ENCODE results near the gene TEX51.

TEX51 gene

GRCh38 chr2:126915903-126916302 lies 17.2 kb downstream of the TEX51 start:
- no peak for DNase-seq

DNA sequence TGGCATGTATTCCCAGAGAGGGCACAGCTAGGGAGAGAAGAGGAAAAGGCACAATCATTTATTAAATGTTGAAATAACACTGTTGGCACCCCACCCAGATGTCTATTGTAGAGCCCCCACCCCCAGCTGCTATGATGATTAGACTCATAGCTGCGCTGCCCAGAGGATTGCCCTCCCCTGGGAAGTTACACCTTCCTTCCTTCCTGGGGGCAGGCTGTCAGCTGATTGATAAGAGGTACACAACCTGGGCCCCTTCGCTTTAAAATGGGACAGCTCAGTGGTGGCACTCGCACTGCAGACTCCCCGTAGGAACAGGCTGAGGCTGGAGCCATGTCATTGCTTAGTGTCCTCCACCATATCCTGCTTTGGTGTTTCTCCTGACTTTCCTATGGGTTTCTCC lies 18.1 kb downstream of the TEX51 start:
- DNase-seq: no peak

DNA sequence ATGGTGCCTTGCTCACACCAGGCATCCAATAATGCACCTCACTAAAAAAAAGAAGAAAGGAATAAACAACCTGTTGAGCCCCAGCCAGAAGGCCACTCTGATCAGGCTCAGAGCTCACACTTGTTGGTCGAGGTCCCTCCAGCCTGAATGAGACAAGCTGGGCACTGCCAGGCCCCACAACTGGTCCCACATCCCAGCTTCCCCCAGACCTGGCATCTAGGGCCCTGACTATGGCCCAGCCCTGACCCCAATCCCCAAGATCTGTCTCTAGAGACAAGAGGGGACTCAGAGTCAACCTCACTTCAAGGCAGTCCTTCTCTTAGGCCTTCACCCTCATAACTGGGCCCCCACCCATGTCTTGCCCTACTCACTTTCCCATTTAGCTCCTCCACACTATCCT lies 22.4 kb downstream of the TEX51 start:
- DNase-seq: no peak

GRCh38 chr2:126930970-126931590 lies 32.4 kb downstream of the TEX51 start:
- no peak for DNase-seq

GRCh38 chr2:126932529-126932928 lies 33.8 kb downstream of the TEX51 start:
- no peak for DNase-seq

GRCh38 chr2:126932966-126933710 lies 34.4 kb downstream of the TEX51 start:
- no peak for DNase-seq

DNA sequence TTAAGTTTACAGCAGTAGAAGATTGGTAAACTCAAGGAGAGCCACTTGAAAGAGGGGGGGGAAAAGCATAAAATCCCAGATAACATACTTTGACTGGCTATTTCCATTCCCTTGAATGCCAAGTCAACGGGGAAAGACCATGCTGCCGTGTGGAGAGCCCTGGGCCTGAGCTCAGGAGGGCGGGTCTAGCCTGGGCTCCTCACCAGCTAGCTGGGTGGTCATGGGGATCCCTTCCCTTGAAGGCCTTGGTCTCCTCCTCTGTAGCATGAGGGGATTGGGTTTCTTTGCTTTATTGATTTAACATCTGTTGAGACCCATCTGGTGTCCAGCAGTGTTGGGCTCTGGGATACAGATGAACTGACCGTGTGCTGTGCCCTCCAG lies 35.0 kb downstream of the TEX51 start:
- DNase-seq: no peak

DNA sequence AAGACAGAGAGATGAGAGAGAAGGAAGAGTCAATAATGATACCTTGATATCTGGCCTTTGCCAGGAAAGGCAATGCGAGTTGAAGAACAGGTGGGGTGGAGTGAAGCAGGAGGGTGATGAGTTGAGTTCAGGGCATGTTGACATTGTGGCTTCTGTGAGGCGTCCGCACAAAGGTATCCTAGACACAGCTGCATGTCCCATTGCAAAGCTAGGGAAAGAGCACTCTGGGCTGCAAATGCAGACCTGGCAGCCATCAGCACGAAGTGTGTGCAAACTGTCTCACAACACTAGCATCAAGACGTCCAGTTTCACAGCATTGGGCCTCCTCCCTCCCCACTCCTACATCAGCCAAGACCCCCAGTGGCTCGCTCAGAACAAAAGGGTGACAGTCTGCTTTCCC lies 36.1 kb downstream of the TEX51 start:
- DNase-seq: no peak

DNA sequence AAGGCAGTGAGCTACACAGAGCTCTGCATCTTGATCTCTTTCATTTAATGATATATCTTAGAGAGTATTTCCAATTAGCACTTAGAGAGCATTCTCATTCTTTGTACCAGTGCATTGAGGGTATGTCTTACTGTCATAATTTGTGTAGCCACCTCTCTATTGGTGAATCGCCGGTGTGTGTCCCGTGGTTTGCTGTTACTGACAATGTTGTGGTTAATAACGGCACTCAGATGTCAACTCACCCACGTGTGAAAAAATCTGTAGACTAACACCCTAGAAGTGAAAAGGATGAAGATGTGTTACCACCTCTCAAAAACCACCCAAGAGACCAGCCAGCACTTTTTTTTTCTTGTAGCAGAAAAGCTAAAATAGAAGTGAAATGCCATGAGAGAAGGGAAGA lies 37.1 kb downstream of the TEX51 start:
- DNase-seq: no peak

DNA sequence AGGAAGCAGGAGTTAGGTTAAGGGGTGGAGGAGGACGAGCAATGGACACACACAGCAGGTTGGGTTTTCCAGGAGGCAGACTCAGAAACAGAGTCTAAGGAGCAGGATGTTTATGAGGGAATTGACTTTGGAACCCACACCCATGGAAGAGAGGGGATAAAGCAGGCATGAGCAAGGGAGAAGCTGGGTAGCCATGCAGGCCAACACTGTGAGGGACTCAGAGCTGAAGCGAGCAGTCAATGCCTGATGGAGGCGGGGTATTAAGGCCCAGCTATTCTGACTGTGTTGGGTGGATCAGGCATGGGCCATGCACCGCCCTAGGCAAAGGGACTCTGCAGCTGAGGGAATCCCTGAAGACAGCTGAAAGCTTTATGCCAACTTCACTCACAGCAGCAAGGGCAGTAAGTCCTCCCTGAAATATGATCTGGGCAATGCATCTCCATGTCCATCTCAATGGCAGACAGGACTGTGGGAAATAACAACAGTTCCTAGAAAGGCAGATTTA lies 37.6 kb downstream of the TEX51 start:
- DNase-seq: no peak

- no peak for DNase-seq
Observed at GRCh38 chr2:126940331-126940730, 41.6 kb downstream of the TEX51 start.

- no peak for DNase-seq
Observed at GRCh38 chr2:126942427-126943203, 43.9 kb downstream of the TEX51 start.

- DNase-seq: no peak
Observed at GRCh38 chr2:126943612-126944348, 45.1 kb downstream of the TEX51 start.

DNA sequence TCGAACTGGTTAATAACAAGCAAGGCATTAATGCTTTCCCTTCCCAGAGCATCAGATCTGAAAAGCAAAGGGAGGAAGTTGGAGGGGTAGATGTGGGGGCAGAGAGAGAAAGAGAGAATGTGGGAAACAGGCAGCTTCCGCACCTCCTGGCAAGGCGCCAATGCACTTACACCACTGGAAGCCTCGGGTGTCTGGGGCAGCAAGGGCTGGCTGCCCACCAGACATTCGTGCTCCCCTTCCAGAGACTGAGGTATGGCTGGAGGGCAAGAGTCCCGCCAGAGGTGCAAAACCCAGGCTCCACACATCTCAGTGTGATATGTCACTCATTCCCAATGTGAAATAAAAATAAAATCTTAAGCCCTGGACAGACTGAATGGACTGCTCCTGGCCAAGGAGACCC lies 46.4 kb downstream of the TEX51 start:
- DNase-seq: no peak

DNA sequence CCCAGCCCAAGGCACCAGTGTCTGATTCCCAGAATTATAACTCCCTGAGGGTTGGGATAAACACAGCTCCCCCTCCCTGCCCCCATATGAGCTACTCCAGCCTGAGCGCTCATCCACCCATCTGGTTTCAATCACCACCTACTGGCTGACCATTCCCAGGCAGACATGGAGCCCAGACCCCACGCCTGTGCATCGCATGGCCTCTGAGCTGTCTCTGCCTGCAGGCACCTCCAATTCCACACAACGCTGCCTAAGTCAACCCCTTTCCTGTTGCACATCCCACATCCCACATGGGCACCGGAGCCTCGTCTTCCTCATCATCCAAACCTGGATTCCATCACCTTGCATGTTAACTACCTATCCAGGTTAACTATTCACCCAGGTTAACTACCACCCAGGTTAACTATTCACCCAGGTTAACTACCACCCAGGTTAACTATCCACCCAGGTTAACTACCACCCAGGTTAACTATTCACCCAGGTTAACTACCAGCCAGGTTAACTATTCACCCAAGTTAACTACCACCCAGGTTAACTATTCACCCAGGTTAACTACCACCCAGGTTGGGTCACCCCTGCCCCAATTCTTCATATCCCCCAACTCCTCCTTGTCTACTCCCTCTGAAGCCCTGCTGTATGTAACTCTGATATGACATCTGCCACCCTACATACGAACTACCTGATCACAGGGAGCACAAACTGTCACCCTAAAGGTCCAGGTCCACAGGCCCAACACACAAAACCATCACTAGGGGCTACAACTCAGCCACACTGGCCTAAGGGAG lies 47.8 kb downstream of the TEX51 start:
- DNase-seq: no peak

- no peak for DNase-seq
Observed at GRCh38 chr2:126947103-126947429, 48.4 kb downstream of the TEX51 start.

DNA sequence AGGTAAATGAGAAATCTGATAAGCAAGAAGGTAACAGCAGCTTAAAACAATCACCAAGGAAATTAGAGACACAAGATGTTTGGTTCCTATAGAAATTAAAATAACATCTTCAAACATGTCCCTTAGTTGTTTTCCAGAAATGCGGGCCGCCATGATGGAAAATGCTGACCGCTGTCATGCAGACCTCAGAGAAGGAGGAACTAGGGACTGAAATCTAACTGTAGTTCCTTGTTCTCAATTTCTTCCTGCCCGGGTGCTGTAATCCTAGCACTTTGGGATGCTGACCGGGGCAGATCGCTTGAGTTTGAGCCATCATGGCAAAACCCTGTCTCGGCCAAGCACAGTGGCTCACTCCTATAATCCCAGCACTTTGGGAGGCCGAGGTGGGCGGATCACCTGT lies 51.1 kb downstream of the TEX51 start:
- DNase-seq: no peak

- DNase-seq: no peak
Observed at GRCh38 chr2:126950504-126950903, 51.8 kb downstream of the TEX51 start.
